HUES64 (cell line): ENCODE measurements around the gene POLG2.
A peak's percentile ranks its signal among the peaks of the same experiment; 100 is the strongest.
"Not testable (repeated sequence)": the region's sequence is repeated elsewhere in the genome, so short reads cannot be mapped to it uniquely, and the experiment has no call there.

Experiments
- H3K27ac ChIP-seq: 2 replicates; pipeline ENCODE4 v1.7.0; 2013; ENCODE audit warnings: low read depth, low read length, inconsistent platforms
- H3K27me3 ChIP-seq: 2 replicates; pipeline ENCODE4 v1.6.1; 2013; ENCODE audit warnings: mild to moderate bottlenecking, low read length; ENCODE audit not compliant: insufficient read depth
- H3K36me3 ChIP-seq: 2 replicates; pipeline ENCODE4 v1.6.1; 2013; ENCODE audit warnings: mild to moderate bottlenecking, low read length; ENCODE audit not compliant: insufficient read depth
- H3K4me1 ChIP-seq: 2 replicates; pipeline ENCODE4 v1.6.1; 2013; ENCODE audit warnings: mild to moderate bottlenecking, low read length, moderate library complexity; ENCODE audit not compliant: insufficient read depth
- H3K4me3 ChIP-seq: 2 replicates; pipeline ENCODE4 v1.5.1; 2013; ENCODE audit warnings: mild to moderate bottlenecking, low read length, moderate library complexity
- H3K9ac ChIP-seq: 2 replicates; pipeline ENCODE4 v1.6.1; 2013; ENCODE audit warnings: mild to moderate bottlenecking, low read depth, low read length
- H3K9me3 ChIP-seq: 2 replicates; pipeline ENCODE4 v1.6.1; 2013; ENCODE audit warnings: low read depth, low read length; ENCODE audit not compliant: insufficient read depth
- WGBS: fragments of 150-250, 120-280 bp; methylation state at CpG from one replicate; pipeline ENCODE4 v1.1.7; 2013; ENCODE audit warnings: missing lambda C conversion rate; 5-methylcytosine and 5-hydroxymethylcytosine counted together

POLG2 gene

DNA sequence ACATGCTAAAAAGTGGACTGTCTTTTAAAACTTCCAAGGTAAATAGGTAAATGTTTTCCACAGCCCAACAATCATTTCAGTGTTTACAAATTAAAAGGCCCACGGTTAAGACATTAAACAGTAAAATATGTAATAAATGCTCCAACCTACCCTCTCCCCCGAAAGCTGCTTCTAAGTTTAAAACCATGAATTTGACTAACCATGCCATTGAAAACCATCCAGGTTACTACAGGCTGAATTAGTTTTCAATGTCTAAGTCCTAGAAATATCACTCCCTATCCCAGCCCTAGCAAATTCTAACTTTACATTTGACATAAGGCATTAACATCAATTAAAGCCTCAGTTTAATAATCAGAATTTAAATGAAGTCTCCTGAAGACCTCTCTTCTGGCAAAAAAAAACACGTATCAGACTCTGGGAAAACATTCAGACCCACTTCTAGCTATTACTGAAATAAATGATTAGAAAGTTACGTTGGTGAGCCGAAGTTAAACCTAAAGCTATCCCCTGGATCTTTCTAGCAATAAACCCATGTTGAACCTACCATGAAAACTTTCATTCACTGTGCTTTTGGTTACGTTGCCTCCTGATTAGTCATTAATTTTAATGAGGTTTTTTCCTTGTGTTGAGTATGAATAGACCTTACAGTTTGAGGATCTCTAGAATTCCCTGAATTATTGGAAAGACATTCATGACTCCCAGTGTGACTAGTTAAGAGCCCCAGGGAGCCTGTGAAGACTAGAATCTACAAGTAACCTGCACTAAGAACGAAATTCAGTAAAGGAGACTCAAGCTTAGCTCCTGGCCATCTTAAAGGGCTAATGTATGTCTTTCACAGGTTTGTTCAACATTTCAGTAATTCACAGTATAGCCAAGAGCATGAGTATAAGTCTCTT is 1.7 kb upstream of the POLG2 start:
- H3K9me3 ChIP-seq = no peaks in the 10 kb centered on the region
- H3K27me3 ChIP-seq = no peaks in the 10 kb centered on the region
- H3K36me3 ChIP-seq = peaks cover 70% of the 10 kb centered on the region
- WGBS = 90% methylated on average over 7 of the region's 7 CpGs
- no peak overlapping the region for H3K9ac ChIP-seq
- H3K4me1 ChIP-seq = peaks cover 16% of the 10 kb centered on the region; the same call in 1 of the 2 replicates
- peak overlapping the region; percentile 86 for H3K4me3 ChIP-seq
- H3K27ac ChIP-seq = peak overlapping the region; percentile 95; the same call in 1 of the 2 replicates

DNA sequence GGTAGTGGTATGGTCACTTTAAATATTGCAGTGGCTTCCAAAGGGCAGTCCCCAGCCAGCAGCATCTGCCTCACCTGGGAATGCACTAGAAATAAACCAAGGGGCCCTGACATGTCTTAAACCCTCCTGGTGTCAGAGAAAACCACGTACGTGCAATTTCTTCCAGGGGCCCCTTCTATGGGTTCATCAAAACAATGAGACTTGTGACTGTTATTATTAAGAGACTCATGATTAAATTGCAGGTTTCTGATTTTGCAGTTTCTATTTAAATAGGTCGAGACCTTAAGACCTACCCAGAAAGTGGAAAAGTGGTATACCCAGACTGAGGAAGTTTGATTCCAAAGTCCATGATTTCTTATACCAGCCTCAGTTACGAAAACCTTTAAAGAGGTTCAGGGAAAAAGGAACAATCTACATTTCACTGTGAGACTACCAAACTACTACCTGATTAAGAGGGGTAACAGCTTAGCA is 746 bp upstream of the POLG2 start:
- 40% methylated on average over 3 of the region's 4 CpGs for WGBS
- H3K36me3 ChIP-seq = peaks cover 68% of the 10 kb centered on the region
- H3K4me3 ChIP-seq = peak overlapping the region; percentile 86
- H3K9me3 ChIP-seq = no peaks in the 10 kb centered on the region
- H3K27ac ChIP-seq = peak overlapping the region; percentile 95
- no peaks in the 10 kb centered on the region for H3K27me3 ChIP-seq
- peaks cover 16% of the 10 kb centered on the region; the same call in 1 of the 2 replicates for H3K4me1 ChIP-seq
- H3K9ac ChIP-seq = peak overlapping the region; percentile 86

DNA sequence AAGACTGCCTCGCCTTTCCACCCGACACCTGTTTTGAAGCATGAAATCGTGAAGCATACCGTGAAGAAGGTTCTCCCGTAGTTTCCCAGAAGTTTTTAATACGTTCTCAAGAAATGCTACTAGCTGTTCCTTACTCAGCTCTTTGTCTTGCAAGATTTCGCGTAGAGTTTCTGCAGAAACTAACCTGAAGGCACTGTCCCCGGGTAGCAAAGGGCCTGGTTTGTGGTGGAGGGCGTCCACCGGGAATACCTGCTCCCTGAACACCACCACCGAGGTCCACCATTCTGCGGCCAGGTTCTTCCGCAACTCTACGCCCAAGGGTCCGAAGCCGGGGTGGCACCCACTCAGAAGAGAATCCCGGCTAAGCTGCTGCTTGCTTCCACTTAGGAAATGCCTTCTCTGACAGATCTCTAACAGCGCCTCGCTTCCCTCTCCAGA is 487 bp downstream of the POLG2 start:
- Histone ChIP-seq H3K4me1 (peaks cover 16% of the 10 kb centered on the region; the same call in 1 of the 2 replicates), H3K27ac (peak overlapping the region; percentile 32; the same call in 1 of the 2 replicates), H3K36me3 (peaks cover 68% of the 10 kb centered on the region), H3K4me3 (peak overlapping the region; percentile 86), H3K9me3 (peaks cover 3% of the 10 kb centered on the region; the same call in 1 of the 2 replicates), H3K9ac (peak overlapping the region; percentile 86), H3K27me3 (no peaks in the 10 kb centered on the region)
- 3% methylated on average over 20 of the region's 20 CpGs for WGBS

DNA sequence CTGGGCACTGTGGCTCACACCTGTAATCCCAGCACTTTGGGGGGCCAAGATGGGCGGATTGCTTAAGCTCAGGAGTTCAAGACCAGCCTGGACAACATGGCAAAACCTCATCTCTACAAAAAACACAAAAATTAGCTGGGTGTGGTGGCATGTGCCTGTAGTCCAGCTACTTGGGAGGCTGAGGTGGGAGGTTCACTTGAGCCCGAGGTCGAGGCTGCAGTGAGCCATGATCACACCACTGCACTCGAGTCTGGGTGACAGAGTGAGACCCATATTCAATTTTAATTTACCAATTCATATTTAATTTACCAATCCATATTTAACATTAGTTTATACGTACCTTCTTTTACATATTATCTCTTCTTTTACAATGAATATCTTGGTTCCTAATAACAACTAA is 1.6 kb downstream of the POLG2 start:
- H3K27me3 ChIP-seq, H3K27ac ChIP-seq, H3K9ac ChIP-seq, H3K9me3 ChIP-seq: not testable (repeated sequence)
- Histone ChIP-seq H3K4me3 (peak overlapping the region; percentile 86), H3K4me1 (peaks cover 16% of the 10 kb centered on the region; the same call in 1 of the 2 replicates), H3K36me3 (peaks cover 68% of the 10 kb centered on the region)
- WGBS = 98% methylated on average over 5 of the region's 5 CpGs

DNA sequence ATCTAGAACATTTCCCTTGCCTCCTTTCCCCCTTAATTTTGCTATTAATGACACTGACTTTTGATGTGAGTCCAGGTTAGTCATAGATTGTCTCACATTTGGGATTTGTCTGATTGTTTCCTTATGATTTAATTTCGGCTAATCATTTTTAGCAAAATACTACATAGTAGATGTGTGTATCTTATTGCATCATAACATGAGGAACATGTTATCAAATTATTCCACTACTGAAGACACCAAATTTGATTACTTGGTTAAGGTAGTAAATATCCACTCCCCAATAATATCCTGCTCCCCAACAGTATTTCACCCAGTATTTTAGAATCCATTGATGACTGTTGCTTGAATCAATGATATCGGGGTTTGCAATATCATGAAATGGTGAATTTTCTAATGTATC is 2.7 kb downstream of the POLG2 start:
- no CpG with 5 or more reads among the region's 2 CpGs for WGBS
- peaks cover 68% of the 10 kb centered on the region for H3K36me3 ChIP-seq
- H3K27ac ChIP-seq = no peak overlapping the region
- no peak overlapping the region for H3K9ac ChIP-seq
- peaks cover 3% of the 10 kb centered on the region; the same call in 1 of the 2 replicates for H3K9me3 ChIP-seq
- H3K27me3 ChIP-seq = no peaks in the 10 kb centered on the region
- H3K4me1 ChIP-seq = peaks cover 7% of the 10 kb centered on the region; the same call in 1 of the 2 replicates
- no peak overlapping the region for H3K4me3 ChIP-seq

DNA sequence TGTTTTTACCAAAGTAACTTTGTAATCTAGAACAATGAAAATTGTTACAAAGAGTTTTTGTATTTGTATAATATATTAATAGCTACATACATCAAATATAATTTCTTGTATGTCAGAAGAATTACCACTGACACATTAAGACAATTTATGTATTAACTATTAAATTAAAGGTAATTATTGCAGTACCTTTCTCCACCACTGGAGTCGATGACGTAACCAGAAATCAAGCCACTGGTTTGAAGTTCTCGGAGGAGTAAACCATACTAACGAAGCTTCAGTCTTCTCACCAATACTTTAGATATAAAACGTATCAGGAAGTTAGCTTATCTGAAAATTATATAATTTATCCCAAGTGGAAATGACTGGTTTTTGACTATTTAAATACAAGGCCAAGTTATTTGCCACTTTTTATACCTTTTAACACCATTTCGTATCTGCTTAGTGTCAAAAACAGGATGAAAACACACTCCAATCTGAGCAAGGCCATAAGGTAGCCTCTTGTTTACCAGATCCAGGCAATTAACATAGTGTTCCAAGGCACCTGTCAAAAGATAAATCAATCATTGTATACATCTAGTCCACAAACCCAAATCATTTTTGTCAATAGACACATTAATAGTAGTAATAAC is 4.3 kb downstream of the POLG2 start:
- Histone ChIP-seq H3K9me3 (peaks cover 3% of the 10 kb centered on the region; the same call in 1 of the 2 replicates), H3K9ac (no peak overlapping the region), H3K4me1 (peaks cover under 1% of the 10 kb centered on the region; the same call in 1 of the 2 replicates), H3K36me3 (peaks cover 68% of the 10 kb centered on the region), H3K27me3 (no peaks in the 10 kb centered on the region), H3K4me3 (no peak overlapping the region), H3K27ac (no peak overlapping the region)
- WGBS = 90% methylated on average over 5 of the region's 6 CpGs

DNA sequence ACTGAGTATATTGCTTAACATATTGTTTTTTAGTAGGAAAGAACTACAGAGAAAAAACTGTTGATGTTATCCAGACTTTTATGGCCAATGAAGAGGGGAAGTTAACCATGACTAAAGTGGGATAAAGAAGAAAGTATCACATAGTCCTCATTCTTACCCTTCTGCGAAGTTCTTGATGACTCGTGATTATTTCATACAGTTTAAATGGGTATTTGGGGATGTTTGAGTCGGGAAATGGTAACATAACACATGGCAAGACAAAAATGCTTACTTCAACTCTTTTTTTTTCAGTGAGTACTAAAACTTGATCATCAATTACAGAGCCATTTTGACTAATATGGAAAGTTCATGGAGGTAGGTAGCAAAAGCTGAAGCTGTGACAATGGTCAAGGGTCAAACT is 4.9 kb downstream of the POLG2 start:
- no CpG with 5 or more reads among the region's 3 CpGs for WGBS

DNA sequence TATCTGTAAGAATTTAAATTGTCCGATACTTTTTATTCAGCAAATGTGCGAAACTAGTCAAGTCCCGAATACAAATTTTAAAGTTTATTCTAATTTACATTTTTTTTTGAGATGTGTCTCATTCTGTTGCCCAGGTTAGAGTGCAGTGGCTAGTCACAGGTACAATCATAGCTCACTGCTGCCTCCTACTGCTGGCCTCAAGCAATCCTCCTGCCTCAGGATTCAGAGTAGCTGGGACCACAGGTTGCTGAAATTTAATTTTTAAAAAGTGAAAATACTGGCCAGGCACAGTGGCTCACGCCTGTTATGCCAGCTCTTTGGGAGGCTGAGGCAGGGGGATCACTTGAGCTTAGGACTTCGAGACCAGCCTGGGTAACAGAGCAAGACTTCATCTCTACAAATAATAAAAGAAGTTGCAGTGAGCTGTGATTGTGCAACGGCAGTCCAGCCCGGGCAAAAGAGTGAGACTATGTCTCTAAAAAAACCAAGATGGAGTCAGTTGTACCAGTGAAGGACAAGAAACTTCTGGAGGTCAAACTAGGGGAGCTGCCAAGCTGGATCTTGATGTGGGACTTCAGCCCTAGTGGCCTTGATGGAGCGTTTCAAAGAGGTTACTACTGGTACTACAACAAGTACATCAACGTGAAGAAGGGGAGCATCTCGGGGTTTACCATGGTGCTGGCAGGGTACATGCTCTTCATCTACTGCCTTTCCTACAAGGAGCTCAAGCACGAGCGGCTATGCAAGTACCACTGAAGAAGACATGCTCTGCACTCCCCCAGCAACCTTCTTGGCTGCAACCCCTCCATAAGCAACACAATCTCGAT is 5.6 kb downstream of the POLG2 start:
- peaks cover 80% of the 10 kb centered on the region for H3K36me3 ChIP-seq

More for the DNA sequence above, 4.9 kb downstream of the POLG2 start:
- H3K36me3 ChIP-seq = peaks cover 73% of the 10 kb centered on the region
- no peaks in the 10 kb centered on the region for H3K27me3 ChIP-seq
- H3K4me3 ChIP-seq = no peak overlapping the region
- H3K4me1 ChIP-seq = no peaks in the 10 kb centered on the region; the same call in 1 of the 2 replicates
- no peak overlapping the region for H3K27ac ChIP-seq
- H3K9me3 ChIP-seq = peaks cover 3% of the 10 kb centered on the region; the same call in 1 of the 2 replicates
- no peak overlapping the region for H3K9ac ChIP-seq

DNA sequence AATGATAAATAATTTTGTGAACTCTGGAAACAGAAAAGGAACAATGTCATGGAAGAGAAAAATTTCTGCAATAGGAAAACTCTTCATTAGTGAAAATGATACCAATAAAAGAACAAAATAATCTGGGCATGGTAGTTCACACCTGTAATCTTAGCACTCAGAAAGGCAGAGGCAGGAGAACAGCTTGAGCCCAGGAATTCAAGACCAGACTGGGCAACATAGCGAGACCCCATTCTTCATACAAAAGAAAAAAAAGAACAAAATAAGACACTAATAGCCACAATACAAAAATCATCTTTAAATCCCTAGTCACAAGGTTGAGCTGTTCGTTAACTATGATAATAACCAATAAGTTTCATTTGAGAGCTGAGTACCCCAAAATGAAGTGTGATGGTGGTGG is 8.6 kb downstream of the POLG2 start:
- Histone ChIP-seq H3K9ac (no peak overlapping the region), H3K9me3 (peaks cover 3% of the 10 kb centered on the region; the same call in 1 of the 2 replicates), H3K27ac (no peak overlapping the region), H3K36me3 (peaks cover 99% of the 10 kb centered on the region), H3K4me1 (no peaks in the 10 kb centered on the region), H3K4me3 (no peak overlapping the region), H3K27me3 (no peaks in the 10 kb centered on the region)
- 96% methylated on average over 2 of the region's 2 CpGs for WGBS

More for the DNA sequence above, 5.6 kb downstream of the POLG2 start:
- H3K27me3 ChIP-seq = no peaks in the 10 kb centered on the region
- 95% methylated on average over 12 of the region's 13 CpGs for WGBS
- no peak overlapping the region for H3K27ac ChIP-seq
- H3K4me3 ChIP-seq = no peak overlapping the region
- H3K4me1 ChIP-seq = no peaks in the 10 kb centered on the region; the same call in 1 of the 2 replicates
- peaks cover 3% of the 10 kb centered on the region; the same call in 1 of the 2 replicates for H3K9me3 ChIP-seq
- no peak overlapping the region for H3K9ac ChIP-seq

DNA sequence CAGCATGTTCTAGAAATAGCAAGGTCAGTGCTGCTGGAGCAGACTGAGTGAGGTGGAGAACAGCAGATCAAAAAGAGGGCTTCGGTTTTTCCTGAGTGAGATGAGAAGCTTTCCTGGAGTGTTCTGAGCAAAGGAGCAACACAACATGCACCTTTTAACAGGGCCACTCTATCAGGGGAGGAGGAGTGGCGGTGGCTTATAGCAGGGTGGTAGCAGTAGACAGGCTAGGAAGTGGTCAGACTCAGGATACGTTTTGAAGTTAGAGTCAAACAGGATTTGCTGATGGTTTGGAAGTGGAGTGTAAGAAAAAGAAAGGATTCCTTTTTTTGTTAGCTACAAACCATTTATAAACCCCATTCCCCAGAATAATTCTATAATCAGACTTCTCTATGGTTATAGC is 12.5 kb downstream of the POLG2 start:
- Histone ChIP-seq H3K9me3 (no peaks in the 10 kb centered on the region), H3K27ac (no peak overlapping the region), H3K36me3 (peaks cover 95% of the 10 kb centered on the region), H3K4me1 (no peaks in the 10 kb centered on the region), H3K4me3 (no peak overlapping the region), H3K27me3 (no peaks in the 10 kb centered on the region), H3K9ac (no peak overlapping the region)
- WGBS = 91% methylated on average over 3 of the region's 3 CpGs
